ENCODE results near the gene MYBPHL.

- TF ChIP-seq CTCF (conservative IDR thresholded peaks at IDR 0.05; ENCODE audit: low read depth, low read length) = no peak
- no peak for TF ChIP-seq EZH2phosphoT487 (IDR thresholded peaks at IDR 0.05; ENCODE audit: borderline replicate concordance, low read length)
- TF ChIP-seq EZH2 (IDR thresholded peaks at IDR 0.05; ENCODE audit: low read length, unreplicated experiment) = no peak
Observed at GRCh38 chr1:109247401-109248365, 59.1 kb downstream of the MYBPHL start.

Data from PC-3 (cell line).